T-helper 22 cell (primary cell): ENCODE measurements around the gene RANBP1.
"Not testable (repeated sequence)": the region's sequence is repeated elsewhere in the genome, so short reads cannot be mapped to it uniquely, and the experiment has no call there.

ENCODE experiments used
- DNase-seq: peaks from one replicate; pipeline ENCODE4 v3.0.0-alpha.2; 2020; ENCODE audit warnings: low read depth

The RANBP1 gene

DNA sequence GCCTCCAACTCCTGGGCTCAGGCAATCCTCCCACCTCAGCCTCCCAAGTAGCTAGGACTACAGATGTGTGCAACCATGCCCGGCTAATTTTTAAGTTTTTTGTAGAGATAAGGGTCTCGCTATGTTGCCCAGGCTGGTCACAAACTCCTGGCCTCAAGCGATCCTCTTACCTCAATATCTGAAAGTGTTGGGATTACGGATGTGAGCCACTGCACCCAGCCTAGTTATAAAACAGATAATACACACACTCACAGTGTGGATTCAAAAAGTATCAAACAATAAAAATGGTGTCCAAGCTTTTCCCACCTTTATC is 35.3 kb downstream of the RANBP1 start:
- no peak for DNase-seq

- DNase-seq, result no peak
These were observed 36.6 kb downstream of the RANBP1 start for GRCh38 chr22:20152464-20152890.

DNA sequence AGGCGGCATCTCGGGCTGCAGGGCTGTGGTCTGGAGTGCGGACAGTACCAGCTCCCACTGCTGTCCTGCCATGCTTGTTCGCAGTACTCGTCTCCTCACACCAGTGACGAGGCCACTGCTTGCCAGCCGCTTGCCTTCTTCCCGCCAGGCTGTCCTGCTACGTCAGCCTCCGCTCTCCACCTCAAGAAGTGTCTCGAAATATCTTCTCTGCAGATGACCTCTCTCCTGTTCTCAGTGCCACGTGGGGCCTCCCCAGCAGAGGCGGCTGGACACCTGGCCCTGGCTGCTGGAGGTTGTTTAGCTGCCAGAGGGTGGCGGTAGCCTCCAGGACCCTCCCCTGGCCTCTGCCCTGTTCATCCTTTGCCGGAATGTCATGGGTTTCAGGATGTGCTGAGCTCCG is 38.0 kb downstream of the RANBP1 start:
- DNase-seq, result no peak

- DNase-seq, result no peak
These were observed 38.8 kb downstream of the RANBP1 start for GRCh38 chr22:20154602-20155187.

DNA sequence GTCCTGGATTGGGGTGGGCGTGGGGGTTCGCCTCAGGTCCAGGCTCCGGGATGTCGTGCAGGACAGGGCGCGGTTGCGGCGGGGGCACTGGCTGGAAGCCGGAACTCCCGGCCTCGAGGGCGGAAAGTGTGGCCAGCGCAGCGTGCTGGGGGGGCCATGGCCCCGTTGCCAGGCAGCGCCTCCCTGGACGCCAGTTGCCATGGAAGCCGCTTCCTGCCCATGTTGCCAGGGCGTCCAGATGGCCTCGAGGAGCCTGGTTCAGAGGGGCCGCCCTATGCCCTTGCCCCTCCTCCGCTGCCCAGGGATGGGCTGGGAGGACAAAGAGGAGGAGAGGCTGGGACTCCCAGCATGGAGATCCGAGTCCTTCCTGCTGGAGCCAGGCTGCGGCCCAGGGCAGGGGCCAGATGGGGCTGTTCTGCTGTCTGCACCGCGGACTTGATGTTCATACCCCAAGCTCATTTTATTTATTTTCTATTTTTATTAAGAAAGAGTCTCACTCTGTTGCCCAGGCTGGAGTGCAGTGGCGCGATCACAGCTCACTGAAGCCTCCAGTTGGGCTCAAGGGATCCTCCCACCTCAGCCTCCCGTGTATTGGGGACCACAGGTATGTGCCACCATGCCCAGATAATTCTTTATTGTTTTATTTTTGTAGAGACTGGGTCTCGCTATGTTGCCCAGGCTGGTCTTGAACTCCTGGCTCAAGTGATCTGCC is 39.6 kb downstream of the RANBP1 start:
- DNase-seq, result no peak

DNA sequence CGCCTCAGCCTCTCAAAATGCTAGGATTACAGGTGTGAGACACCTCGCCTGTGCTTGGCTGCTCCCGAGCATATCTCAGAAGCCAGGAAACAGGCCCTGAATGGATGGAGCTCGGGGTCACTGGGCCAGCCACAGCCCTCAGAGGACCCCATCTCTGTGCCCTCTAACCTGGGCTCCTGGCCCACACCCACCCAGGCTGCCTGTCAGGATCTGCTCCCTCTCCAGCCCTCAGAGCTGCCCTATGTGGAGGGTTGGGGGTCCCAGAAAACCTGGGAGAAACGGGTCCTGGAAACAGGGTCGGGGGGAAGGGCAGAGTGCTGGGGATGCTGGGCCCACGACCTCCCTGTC is 40.1 kb downstream of the RANBP1 start:
- no peak for DNase-seq

DNA sequence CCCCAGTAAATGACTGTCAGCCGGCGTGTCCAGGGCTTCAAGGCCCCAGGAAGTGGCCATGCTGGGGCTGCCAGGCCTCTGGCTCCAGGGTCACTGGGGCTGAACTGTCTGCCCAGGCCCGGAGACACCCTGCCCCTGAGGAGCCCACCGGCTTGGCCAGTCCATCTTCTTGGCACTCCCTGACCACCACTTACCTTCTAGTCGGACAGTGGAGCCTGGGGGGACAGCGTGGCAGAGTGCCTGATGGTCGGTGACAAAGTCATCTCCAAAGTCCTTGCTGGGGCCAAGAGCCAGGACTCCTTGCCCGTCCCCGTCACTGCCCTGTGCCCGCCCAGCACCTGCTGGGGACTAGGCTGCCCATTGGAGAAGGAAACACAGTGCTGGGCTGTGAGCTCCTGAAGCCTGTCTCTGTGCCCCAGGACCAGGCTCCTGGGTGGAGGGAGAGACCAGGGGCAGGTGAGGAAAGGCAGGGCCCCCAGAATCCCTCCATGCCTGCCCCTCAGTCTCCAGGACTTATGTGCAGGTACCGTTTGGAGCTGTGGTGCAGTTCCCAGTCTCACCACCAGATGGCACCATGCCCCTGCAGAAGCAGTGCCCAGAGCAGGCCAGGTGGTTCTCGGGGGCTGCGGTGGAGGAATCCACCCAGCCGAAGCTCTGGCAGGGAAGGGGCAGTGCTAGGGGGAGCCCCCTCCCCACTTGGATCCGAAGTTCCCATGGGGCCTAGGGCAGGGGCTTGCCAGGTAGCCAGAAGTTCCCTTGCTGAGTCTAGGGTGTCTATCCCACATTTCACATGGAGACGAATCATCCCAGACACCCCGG is 40.9 kb downstream of the RANBP1 start:
- peak; percentile 59 for DNase-seq

- DNase-seq, result no peak
These were observed 41.7 kb downstream of the RANBP1 start for GRCh38 chr22:20157430-20158183.

GRCh38 chr22:20158391-20159036 is 42.6 kb downstream of the RANBP1 start:
- no peak for DNase-seq

GRCh38 chr22:20159076-20159475 is 43.2 kb downstream of the RANBP1 start:
- no peak for DNase-seq

DNA sequence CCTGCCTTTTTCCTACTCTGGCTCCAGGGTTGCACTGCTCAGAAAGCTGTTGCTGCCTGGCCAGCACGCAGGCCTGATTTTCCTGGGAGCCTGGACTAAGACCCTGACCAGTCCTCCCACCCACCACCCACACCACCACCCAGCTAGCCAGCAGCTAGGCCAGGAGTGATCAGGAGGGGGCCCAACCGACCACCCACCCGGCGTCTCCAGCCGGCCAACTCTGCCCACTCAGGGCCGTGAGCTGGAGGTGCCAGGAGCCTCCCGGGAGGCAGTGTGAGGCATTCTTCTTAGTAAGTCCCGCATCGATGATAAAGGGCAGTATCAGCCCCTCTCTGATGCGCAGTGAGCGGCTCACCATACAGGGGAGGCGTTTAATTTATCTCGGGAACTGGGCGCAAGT is 43.6 kb downstream of the RANBP1 start:
- not testable (repeated sequence) for DNase-seq

DNA sequence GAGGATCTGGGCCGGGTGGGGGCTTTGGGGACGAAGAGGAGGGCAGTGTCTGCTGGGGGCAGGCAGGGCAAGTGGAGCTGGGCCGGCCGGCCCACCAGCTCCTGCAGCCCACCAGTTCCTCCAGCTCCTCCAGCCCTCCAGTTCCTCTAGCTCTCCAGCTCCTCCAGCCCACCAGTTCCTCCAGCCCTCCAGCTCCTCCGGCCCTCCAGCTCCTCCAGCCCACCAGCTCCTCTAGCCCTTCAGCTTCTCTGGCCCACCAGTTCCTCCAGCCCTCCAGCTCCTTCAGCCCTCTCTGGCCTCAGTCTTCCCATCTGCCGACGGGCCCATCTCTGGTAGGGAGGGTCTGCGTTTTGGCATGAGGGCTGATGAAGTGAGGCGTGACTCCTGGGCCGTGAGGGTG is 44.1 kb downstream of the RANBP1 start:
- DNase-seq, result no peak

DNA sequence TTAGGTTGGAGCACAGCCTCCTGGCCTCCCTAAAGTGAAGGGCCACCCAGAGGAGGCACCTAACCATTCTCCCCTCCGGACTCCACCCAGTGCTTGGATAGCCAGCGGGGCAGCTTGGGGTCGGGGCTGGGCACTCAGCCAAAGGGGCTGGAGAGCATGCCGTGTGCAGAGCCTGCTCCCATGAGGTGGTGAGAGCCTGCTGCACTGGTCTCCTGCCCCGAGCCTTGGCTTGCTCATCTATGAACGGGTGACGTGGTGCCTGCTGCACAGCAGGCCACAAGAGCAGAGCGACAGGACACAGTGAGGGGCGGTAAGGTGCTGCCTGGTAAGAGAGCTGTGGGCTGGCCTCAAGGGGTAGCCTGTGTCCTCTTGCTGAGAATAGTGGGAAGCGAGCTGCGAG is 49.0 kb downstream of the RANBP1 start:
- no peak for DNase-seq

DNA sequence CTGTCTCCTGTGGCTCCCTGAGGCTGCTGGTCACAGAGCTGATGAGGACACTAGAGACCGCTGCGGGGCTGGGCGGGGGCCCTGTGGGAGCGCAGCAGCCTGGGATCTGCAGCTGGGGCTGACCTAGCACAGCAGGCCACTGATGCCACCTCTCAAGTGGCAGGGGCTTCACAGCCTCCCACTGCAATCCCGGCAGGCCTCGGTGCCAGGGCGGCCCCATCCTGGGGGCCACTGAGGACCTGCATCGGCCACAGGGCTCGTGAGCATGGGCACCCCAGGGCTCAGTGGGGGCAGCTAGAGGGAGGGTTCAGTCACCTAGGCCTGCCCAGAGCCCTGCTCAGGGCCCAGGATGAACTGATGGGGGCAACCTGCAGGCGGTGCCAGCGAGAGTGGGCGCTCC is 49.5 kb downstream of the RANBP1 start:
- no peak for DNase-seq

DNA sequence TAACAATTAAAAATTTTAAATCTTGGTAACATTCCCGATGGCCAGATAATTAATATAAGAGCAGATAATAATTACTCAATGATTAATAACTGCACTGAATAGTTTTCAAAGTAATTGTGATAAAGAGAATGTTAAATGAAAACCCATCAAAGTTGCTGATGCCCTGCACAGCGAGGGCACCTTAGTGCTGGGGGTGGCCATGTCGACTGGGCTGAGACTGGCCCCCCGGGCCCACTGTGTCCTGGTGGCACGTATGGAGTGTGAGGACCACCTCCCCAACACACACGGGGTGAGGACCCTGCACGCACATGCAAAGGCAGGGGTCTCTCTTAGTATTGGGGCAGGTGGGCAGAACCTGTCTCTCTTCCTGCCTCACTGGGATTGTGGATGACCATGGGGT is 50.0 kb downstream of the RANBP1 start:
- DNase-seq, result no peak

DNA sequence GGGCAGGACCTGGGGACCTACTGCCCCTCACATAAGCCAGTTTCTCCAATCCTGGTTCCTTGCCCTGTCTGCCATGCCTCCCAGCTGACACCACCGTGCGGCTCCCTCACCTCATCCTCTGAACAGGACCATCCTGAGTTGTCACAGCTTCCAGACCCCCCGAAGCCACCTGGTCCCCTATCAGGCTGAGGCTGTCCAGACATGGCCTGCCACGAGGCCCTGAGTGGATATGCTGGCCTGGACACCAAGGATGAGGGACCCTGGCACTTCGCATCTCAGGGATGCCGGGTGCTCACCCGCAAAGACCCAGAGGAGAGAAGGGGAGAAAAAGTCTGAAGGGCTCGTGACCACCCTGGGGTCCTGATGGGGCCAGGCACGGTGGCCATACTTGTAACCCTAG is 50.8 kb downstream of the RANBP1 start:
- DNase-seq, result no peak

DNA sequence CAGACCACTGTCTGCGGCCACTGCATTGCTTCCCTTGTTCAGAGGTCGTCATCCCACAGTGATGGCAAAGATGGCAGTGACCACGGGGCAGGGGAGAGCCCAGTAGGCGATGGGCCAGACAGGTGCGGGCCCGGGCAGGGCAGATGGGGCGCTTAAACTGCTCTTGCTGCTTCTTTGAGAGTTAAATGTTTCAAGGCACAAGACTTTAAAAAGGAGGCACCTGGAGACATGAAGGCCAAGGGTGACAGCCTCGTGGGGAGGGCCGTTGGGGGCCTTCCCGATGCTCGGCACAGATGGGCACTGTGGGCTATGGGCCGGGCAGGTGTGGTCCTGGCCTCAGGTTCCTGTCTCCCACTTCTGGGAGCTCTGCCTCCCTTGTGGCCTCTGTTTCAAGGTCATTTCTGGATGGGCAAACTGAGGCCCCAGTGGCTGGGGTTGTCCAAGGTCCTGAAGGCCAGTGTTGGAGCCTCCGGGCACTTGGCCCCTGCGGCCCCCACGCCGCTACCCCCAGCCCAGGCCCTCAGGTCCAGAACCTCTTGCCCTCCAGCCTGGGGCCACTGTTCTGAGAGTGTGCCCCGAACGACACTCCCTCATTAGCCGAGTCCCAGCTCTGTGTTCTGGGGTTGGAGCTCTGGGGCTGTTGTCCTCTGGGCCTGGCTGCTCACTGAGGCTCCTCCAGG is 51.9 kb downstream of the RANBP1 start:
- DNase-seq, result no peak

GRCh38 chr22:20169253-20169822 is 53.4 kb downstream of the RANBP1 start:
- DNase-seq, result no peak

GRCh38 chr22:20170170-20170569 is 54.3 kb downstream of the RANBP1 start:
- DNase-seq, result no peak

- no peak for DNase-seq
These were observed 55.6 kb downstream of the RANBP1 start for GRCh38 chr22:20171288-20172140.
